Nephron (organoid): ENCODE measurements around the gene NBEA.

Source experiments
- H3K27ac Mint-ChIP-seq, 3 experiments: 2 replicates each; pipeline ENCODE4 v1.8.0; 2020; ENCODE audit warnings: mixed read lengths in 3 of 3, mild to moderate bottlenecking in 2 of 3, moderate library complexity in 1 of 3
- H3K27me3 Mint-ChIP-seq: 2 replicates; pipeline ENCODE4 v1.8.0; 2021; ENCODE audit warnings: low read depth, mild to moderate bottlenecking, moderate library complexity, mixed read lengths
- H3K36me3 Mint-ChIP-seq: 2 replicates; pipeline ENCODE4 v1.8.0; 2020; ENCODE audit warnings: low read depth, mixed read lengths
- H3K4me1 Mint-ChIP-seq: 2 replicates; pipeline ENCODE4 v1.8.0; 2020; ENCODE audit warnings: mixed read lengths
- H3K4me3 Mint-ChIP-seq, 3 experiments: 2 replicates each; pipeline ENCODE4 v1.8.0; 2020; ENCODE audit warnings: mild to moderate bottlenecking in 3 of 3, mixed read lengths in 3 of 3, moderate library complexity in 2 of 3
- H3K9me3 Mint-ChIP-seq: 2 replicates; pipeline ENCODE4 v1.8.0; 2020; ENCODE audit warnings: mixed read lengths
- TF ChIP-seq, protein P1 (sequence below), 3 experiments: fragments of 200-600 bp; sonication (generic); IDR thresholded peaks; one replicate each; pipeline ENCODE4 v1.5.0; 2021; ENCODE audit warnings: antibody characterized with exemption in 3 of 3; ENCODE audit not compliant: unreplicated experiment in 3 of 3

NBEA gene

DNA sequence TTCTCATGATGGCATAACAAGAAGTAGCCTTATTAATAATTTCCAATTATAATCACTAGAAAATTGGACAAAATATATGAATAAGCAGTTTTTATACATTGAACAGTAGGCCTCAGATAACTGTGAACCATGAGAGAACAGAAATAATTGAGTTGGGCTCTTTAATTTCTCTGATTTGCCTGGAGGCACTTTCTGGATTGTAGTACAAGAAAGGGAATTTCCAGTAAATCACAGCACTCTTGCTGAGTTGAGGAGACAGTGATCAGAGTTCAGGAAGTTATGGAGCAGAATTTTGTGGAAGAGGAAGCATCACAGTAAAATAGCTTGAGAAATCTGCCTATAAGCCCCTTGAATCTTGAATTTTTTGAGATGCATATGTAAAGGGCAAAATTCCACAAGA lies 318.2 kb downstream of the NBEA start:
- Mint-ChIP-seq H3K4me3 (no peak overlapping the region), H3K4me1 (no peaks in the 10 kb centered on the region), H3K36me3 (peaks cover 5% of the 10 kb centered on the region), H3K27ac (no peak overlapping the region), H3K9me3 (peaks cover 24% of the 10 kb centered on the region), H3K27me3 (no peaks in the 10 kb centered on the region)
- TF ChIP-seq, protein P1, sequence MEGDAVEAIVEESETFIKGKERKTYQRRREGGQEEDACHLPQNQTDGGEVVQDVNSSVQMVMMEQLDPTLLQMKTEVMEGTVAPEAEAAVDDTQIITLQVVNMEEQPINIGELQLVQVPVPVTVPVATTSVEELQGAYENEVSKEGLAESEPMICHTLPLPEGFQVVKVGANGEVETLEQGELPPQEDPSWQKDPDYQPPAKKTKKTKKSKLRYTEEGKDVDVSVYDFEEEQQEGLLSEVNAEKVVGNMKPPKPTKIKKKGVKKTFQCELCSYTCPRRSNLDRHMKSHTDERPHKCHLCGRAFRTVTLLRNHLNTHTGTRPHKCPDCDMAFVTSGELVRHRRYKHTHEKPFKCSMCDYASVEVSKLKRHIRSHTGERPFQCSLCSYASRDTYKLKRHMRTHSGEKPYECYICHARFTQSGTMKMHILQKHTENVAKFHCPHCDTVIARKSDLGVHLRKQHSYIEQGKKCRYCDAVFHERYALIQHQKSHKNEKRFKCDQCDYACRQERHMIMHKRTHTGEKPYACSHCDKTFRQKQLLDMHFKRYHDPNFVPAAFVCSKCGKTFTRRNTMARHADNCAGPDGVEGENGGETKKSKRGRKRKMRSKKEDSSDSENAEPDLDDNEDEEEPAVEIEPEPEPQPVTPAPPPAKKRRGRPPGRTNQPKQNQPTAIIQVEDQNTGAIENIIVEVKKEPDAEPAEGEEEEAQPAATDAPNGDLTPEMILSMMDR (IDR thresholded peaks at IDR 0.05; ENCODE audit: unreplicated experiment in 3 of 3), result no peak

DNA sequence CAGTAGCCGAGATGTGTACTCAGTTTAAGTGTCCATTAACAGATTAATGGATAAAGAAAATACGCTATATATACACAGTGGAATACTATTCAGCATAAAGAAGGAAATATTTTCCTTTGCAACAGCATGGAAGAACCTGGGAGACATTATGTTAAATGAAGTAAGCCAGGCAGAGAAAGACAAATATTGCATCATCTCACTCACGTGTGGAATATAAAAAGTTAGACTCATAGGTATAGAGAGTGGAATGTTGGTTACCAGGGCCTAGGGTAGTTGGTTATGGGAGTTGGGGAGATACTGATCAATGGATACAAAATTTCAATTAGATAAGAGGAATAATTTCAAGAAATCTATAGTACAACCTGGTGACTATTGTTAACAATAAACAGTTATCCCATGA lies 324.3 kb downstream of the NBEA start:
- Mint-ChIP-seq H3K4me1 (no peaks in the 10 kb centered on the region), H3K27me3 (no peaks in the 10 kb centered on the region), H3K27ac (no peak overlapping the region), H3K4me3 (no peak overlapping the region), H3K9me3 (peaks cover 50% of the 10 kb centered on the region), H3K36me3 (peaks cover 22% of the 10 kb centered on the region)
- TF ChIP-seq, protein P1 (IDR thresholded peaks at IDR 0.05; ENCODE audit: unreplicated experiment in 3 of 3), result no peak

DNA sequence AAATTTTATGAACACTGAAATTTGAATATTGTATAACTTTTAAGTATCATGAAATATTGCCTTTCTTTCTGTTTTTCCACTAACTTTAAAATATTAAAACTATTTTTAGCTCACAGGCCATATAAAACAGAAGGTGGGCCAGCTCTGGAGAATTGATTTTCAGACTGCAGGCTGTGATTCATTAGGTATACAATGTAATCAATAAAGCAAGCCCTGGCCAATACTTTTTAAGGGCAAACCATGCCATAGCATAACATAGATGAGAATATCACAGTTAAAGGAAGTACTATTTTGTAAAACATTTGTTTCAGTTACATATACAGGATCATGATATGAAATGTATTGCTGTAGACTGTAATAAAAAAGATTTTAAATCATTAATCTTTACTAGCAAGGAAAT lies 336.8 kb downstream of the NBEA start:
- TF ChIP-seq, protein P1 (IDR thresholded peaks at IDR 0.05; ENCODE audit: unreplicated experiment in 3 of 3), result no peak
- Mint-ChIP-seq H3K9me3 (peaks cover 6% of the 10 kb centered on the region), H3K4me1 (no peaks in the 10 kb centered on the region), H3K36me3 (no peaks in the 10 kb centered on the region), H3K27ac (no peak overlapping the region), H3K27me3 (no peaks in the 10 kb centered on the region), H3K4me3 (no peak overlapping the region)

DNA sequence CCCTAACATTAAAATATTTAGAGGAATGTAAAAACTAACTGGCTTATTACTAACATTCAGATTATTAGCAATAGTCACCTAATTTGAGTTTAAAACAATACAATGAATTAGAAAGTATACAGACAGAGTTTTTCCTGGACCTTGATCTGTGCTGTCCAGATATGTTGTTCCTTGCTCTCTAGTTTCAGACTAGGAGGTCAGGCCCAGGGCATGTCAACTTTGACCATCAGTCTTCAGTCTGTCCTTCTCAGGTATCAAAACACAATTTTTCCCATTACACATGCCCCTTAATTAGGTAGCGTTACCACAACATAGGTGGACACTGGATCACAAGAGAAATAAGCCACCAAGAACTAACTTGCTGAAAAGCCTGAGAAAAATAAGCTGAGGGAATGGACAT lies 337.4 kb downstream of the NBEA start:
- Mint-ChIP-seq H3K9me3 (peaks cover under 1% of the 10 kb centered on the region), H3K36me3 (no peaks in the 10 kb centered on the region), H3K4me1 (no peaks in the 10 kb centered on the region), H3K27me3 (no peaks in the 10 kb centered on the region), H3K27ac (no peak overlapping the region), H3K4me3 (no peak overlapping the region)
- TF ChIP-seq, protein P1 (IDR thresholded peaks at IDR 0.05; ENCODE audit: unreplicated experiment in 3 of 3), result no peak

DNA sequence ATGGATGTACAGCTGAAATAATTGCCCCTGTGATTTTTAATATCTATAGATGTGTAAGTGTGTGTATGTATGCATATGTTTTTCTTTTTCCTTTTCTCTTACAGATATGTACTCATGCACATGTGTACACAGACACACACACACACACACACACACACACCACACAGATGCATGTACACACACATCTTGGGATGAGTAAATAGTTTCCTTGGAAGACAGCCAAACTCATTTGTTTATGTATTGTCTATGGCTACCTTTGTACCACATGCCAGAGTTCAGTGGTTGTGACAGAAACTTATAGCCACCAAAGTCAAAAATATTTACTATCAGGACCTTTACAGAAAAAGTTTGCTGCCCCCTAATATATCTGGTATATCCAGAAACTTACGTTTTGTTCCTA lies 341.8 kb downstream of the NBEA start:
- TF ChIP-seq, protein P1 (IDR thresholded peaks at IDR 0.05; ENCODE audit: unreplicated experiment in 3 of 3), result no peak
- Mint-ChIP-seq H3K36me3 (no peaks in the 10 kb centered on the region), H3K27ac (no peak overlapping the region), H3K4me3 (no peak overlapping the region), H3K4me1 (no peaks in the 10 kb centered on the region), H3K27me3 (no peaks in the 10 kb centered on the region), H3K9me3 (no peaks in the 10 kb centered on the region)

DNA sequence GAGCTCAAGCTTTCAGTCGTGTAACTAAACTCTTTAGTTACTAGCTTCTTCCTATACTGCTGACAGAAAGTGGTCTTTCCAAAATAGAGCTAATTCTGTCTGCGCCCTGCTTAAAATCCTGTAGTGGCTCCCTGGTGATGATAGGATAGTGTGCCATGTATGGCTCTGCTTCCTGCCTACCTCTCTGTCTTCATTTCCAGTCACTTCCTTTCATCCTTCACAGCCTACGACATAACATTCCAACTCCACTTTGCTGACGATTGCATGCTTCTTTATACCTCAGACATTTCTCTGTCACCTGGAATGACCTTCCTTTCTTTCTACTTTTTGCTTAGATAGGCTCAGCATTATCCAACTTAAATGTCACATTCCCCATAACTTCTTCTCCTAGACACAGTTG lies 343.6 kb downstream of the NBEA start:
- H3K36me3 Mint-ChIP-seq, result no peaks in the 10 kb centered on the region
- H3K9me3 Mint-ChIP-seq, result no peaks in the 10 kb centered on the region
- TF ChIP-seq, protein P1 (IDR thresholded peaks at IDR 0.05; ENCODE audit: unreplicated experiment in 3 of 3), result no peak
- H3K27ac Mint-ChIP-seq, result no peak overlapping the region
- no peaks in the 10 kb centered on the region for H3K4me1 Mint-ChIP-seq
- no peaks in the 10 kb centered on the region for H3K27me3 Mint-ChIP-seq
- no peak overlapping the region for H3K4me3 Mint-ChIP-seq
